HCT116 (cell line): Measurements from ENCODE around the gene HCAR1. TPM values are rescaled to one million over a fixed set of nuclear protein-coding genes. Genes with fewer than 3 reads are reported as not detected.

ENCODE experiments used
- ATAC-seq: fragments of 200-7000 bp; cut with Tn5 transposase; 2 replicates; pipeline ENCODE4 v1.9.1; 2020; ENCODE audit warnings: mild to moderate bottlenecking, moderate library complexity
- BruUV-seq: library from RNA; stranded (reverse); fragments of 400-500 nt; replicated peaks from 2 replicates; lab custom pipeline; 2021; lab: Mats Ljungman, UMichigan
- CTCF ChIA-PET: fragments of 300-600 bp; sonication (Branson Sonifier 250); formaldehyde crosslinking; loops from one replicate; lab custom pipeline; 2021; ENCODE audit warnings: antibody characterized with exemption; lab: Charles Lee
- POLR2A ChIA-PET: fragments of 300-600, 350-600 bp; sonication (Branson Sonifier 250); formaldehyde crosslinking; loops from one replicate; lab custom pipeline; 2021; ENCODE audit warnings: antibody characterized with exemption; lab: Charles Lee
- RAD21 ChIA-PET, 2 experiments: fragments of 300-600 bp; sonication (Branson Sonifier 250); formaldehyde crosslinking; loops; one replicate each; lab custom pipeline; 2023; ENCODE audit warnings: low total read pairs in 2 of 2; ENCODE audit not compliant: uncharacterized antibody in 2 of 2, unreplicated experiment in 2 of 2, low non-redundant PET in 1 of 2; lab: Charles Lee
- DNase-seq: peaks from one replicate; pipeline ENCODE4 v3.0.0-alpha.2; 2010; ENCODE audit warnings: low read depth, low spot score
- H2AFZ ChIP-seq: fragments of 200-600 bp; shearing (Covaris generic), sonication (generic); 2 replicates; pipeline ENCODE4 v1.6.1; 2017; ENCODE audit warnings: low read depth, mixed run types, mixed read lengths, antibody characterized with exemption, low read length; ENCODE audit not compliant: poor library complexity, severe bottlenecking
- H3K27ac ChIP-seq: 2 replicates; pipeline ENCODE4 v1.5.1; 2012; ENCODE audit warnings: low read depth, low read length
- H3K27me3 ChIP-seq: fragments of 200-600 bp; sonication (generic); 2 replicates; pipeline ENCODE4 v1.6.1; 2016; ENCODE audit warnings: mixed run types, low read length, mixed read lengths; ENCODE audit not compliant: insufficient read depth
- H3K36me3 ChIP-seq, 2 experiments: fragments of 200-500 bp in 1 of 2; fragments of 200-600 bp in 1 of 2; sonication (Bioruptor generic) in 1 of 2; sonication (generic) in 1 of 2; 2 replicates each; pipeline versions ENCODE4 v1.5.1 to v1.6.1; 2014 to 2016; ENCODE audit warnings: low read length in 2 of 2, inconsistent platforms in 1 of 2, mixed read lengths in 1 of 2, mixed run types in 1 of 2; ENCODE audit not compliant: insufficient read depth in 2 of 2, control insufficient read depth in 1 of 2
- H3K4me1 ChIP-seq, 2 experiments: fragments of 200-600 bp in 1 of 2; sonication (generic) in 1 of 2; 2 replicates each; pipeline versions ENCODE4 v1.5.1 to v1.6.1; 2012 to 2017; ENCODE audit warnings: low read length in 2 of 2, inconsistent platforms in 1 of 2, mild to moderate bottlenecking in 1 of 2, mixed read lengths in 1 of 2, mixed run types in 1 of 2, moderate library complexity in 1 of 2; ENCODE audit not compliant: insufficient read depth in 2 of 2, control insufficient read depth in 1 of 2
- H3K4me2 ChIP-seq: fragments of 200-600 bp; sonication (generic); 2 replicates; pipeline ENCODE4 v1.6.1; 2017; ENCODE audit warnings: mixed run types, low read length, mixed read lengths
- H3K4me3 ChIP-seq, 2 experiments: fragments of 200-600 bp in 1 of 2; sonication (generic) in 1 of 2; replicated peaks in 1 of 2; 2 replicates each; pipeline ENCODE4 v1.5.1; 2011 to 2016; ENCODE audit warnings: low read length in 2 of 2, control low read depth in 1 of 2, low read depth in 1 of 2, mild to moderate bottlenecking in 1 of 2, mixed read lengths in 1 of 2, mixed run types in 1 of 2
- H3K79me2 ChIP-seq: fragments of 200-600 bp; sonication (generic); 2 replicates; pipeline ENCODE4 v1.6.1; 2017; ENCODE audit warnings: mild to moderate bottlenecking, mixed run types, low read length, moderate library complexity, mixed read lengths; ENCODE audit not compliant: insufficient read depth
- H3K9ac ChIP-seq: fragments of 200-600 bp; sonication (generic); 2 replicates; pipeline ENCODE4 v1.6.1; 2016; ENCODE audit warnings: low read length, mixed read lengths
- H3K9me2 ChIP-seq: fragments of 200-600 bp; sonication (generic), shearing (Covaris generic); 2 replicates; pipeline ENCODE4 v1.6.1; 2017; ENCODE audit warnings: mixed run types, mild to moderate bottlenecking, moderate library complexity; ENCODE audit not compliant: insufficient read depth
- H3K9me3 ChIP-seq, 2 experiments: fragments of 200-500 bp in 1 of 2; fragments of 200-600 bp in 1 of 2; sonication (Bioruptor generic) in 1 of 2; sonication (generic) in 1 of 2; 2 replicates each; pipeline ENCODE4 v1.6.1; 2014 to 2017; ENCODE audit warnings: low read length in 2 of 2, mixed read lengths in 2 of 2, inconsistent platforms in 1 of 2, low read depth in 1 of 2, mild to moderate bottlenecking in 1 of 2, mixed run types in 1 of 2, moderate library complexity in 1 of 2; ENCODE audit not compliant: control insufficient read depth in 1 of 2, insufficient read depth in 1 of 2
- H4K20me1 ChIP-seq: fragments of 200-600 bp; sonication (generic), shearing (Covaris generic); 2 replicates; pipeline ENCODE4 v1.6.1; 2017; ENCODE audit warnings: mixed run types, mild to moderate bottlenecking, moderate library complexity; ENCODE audit not compliant: insufficient read depth
- ATF3 ChIP-seq: IDR thresholded peaks from 2 replicates; pipeline ENCODE4 v1.6.1; 2012
- CBX3 ChIP-seq: IDR thresholded peaks from 2 replicates; pipeline ENCODE4 v1.6.1; 2012; ENCODE audit warnings: low read depth
- CTCF ChIP-seq, 3 experiments: fragments of 200-600 bp in 1 of 3; sonication (generic) in 1 of 3; IDR thresholded peaks in 2 of 3; conservative IDR thresholded peaks in 1 of 3; 2 replicates each; pipeline ENCODE4 v1.5.1; 2012 to 2017; ENCODE audit warnings: low read depth in 2 of 3, low read length in 2 of 3, antibody characterized with exemption in 1 of 3, borderline replicate concordance in 1 of 3, control low read depth in 1 of 3, mild to moderate bottlenecking in 1 of 3, mixed read lengths in 1 of 3, mixed run types in 1 of 3, moderate library complexity in 1 of 3; ENCODE audit not compliant: insufficient read depth in 1 of 3
- EGR1 ChIP-seq: IDR thresholded peaks from 2 replicates; pipeline ENCODE4 v1.6.1; 2012; ENCODE audit warnings: low read depth
- ELF1 ChIP-seq: IDR thresholded peaks from 2 replicates; pipeline ENCODE4 v1.6.1; 2012; ENCODE audit warnings: low read depth, borderline replicate concordance
- EZH2 ChIP-seq: fragments of 200-600 bp; sonication (generic); IDR thresholded peaks from 2 replicates; pipeline ENCODE4 v1.6.1; 2017; ENCODE audit warnings: antibody characterized with exemption, mixed run types
- EZH2phosphoT487 ChIP-seq: fragments of 200-600 bp; IDR thresholded peaks from 2 replicates; pipeline ENCODE4 v1.6.1; 2018; ENCODE audit warnings: antibody characterized with exemption, borderline replicate concordance
- FOSL1 ChIP-seq: IDR thresholded peaks from 2 replicates; pipeline ENCODE4 v1.6.1; 2012; ENCODE audit warnings: low read depth
- POLR2A ChIP-seq: IDR thresholded peaks from 2 replicates; pipeline ENCODE4 v1.7.0; 2011; ENCODE audit warnings: borderline replicate concordance; ENCODE audit not compliant: insufficient read depth, insufficient read length; ENCODE audit errors: extremely low read depth
- RAD21 ChIP-seq: IDR thresholded peaks from 2 replicates; pipeline ENCODE4 v1.6.1; 2012; ENCODE audit warnings: low read depth, mild to moderate bottlenecking
- SIN3A ChIP-seq: IDR thresholded peaks from 2 replicates; pipeline ENCODE4 v1.6.1; 2012; ENCODE audit warnings: low read depth
- SP1 ChIP-seq: IDR thresholded peaks from 2 replicates; pipeline ENCODE4 v1.6.1; 2012; ENCODE audit warnings: low read depth
- SRF ChIP-seq: IDR thresholded peaks from 2 replicates; pipeline ENCODE4 v1.6.1; 2012; ENCODE audit warnings: low read depth
- TCF7L2 ChIP-seq: IDR thresholded peaks from 2 replicates; pipeline ENCODE4 v1.7.0; 2011; ENCODE audit warnings: borderline replicate concordance, inconsistent platforms; ENCODE audit not compliant: insufficient read depth, insufficient read length; ENCODE audit errors: extremely low read depth
- intact Hi-C: fragments of 100-400 bp; cut with micrococcal nuclease; formaldehyde crosslinking; loops from 2 replicates; pipeline ENCODE4 v1.10.0; 2022
- total RNA-seq: library from RNA; stranded (reverse); gene quantifications from one replicate; pipeline ENCODE4 v1.2.1, GENCODE V29; 2021; ENCODE audit not compliant: unreplicated experiment
- TF ChIP-seq, protein P1 (sequence below): IDR thresholded peaks from 2 replicates; pipeline ENCODE4 v1.6.1; 2012; ENCODE audit warnings: low read depth
- TF ChIP-seq, protein P2 (sequence below): IDR thresholded peaks from 2 replicates; pipeline ENCODE4 v1.6.1; 2011; ENCODE audit warnings: mild to moderate bottlenecking, low read length, moderate library complexity; ENCODE audit not compliant: insufficient replicate concordance; ENCODE audit errors: extremely low read depth
- TF ChIP-seq, protein P3 (sequence below): IDR thresholded peaks from 2 replicates; pipeline ENCODE4 v1.6.1; 2012

Gene HCAR1
- total RNA-seq, 1 experiment from 2014 or later = not detected

GRCh38 chr12:122749569-122750332, 19.1 kb upstream of the HCAR1 start:
- TF ChIP-seq, protein P1, sequence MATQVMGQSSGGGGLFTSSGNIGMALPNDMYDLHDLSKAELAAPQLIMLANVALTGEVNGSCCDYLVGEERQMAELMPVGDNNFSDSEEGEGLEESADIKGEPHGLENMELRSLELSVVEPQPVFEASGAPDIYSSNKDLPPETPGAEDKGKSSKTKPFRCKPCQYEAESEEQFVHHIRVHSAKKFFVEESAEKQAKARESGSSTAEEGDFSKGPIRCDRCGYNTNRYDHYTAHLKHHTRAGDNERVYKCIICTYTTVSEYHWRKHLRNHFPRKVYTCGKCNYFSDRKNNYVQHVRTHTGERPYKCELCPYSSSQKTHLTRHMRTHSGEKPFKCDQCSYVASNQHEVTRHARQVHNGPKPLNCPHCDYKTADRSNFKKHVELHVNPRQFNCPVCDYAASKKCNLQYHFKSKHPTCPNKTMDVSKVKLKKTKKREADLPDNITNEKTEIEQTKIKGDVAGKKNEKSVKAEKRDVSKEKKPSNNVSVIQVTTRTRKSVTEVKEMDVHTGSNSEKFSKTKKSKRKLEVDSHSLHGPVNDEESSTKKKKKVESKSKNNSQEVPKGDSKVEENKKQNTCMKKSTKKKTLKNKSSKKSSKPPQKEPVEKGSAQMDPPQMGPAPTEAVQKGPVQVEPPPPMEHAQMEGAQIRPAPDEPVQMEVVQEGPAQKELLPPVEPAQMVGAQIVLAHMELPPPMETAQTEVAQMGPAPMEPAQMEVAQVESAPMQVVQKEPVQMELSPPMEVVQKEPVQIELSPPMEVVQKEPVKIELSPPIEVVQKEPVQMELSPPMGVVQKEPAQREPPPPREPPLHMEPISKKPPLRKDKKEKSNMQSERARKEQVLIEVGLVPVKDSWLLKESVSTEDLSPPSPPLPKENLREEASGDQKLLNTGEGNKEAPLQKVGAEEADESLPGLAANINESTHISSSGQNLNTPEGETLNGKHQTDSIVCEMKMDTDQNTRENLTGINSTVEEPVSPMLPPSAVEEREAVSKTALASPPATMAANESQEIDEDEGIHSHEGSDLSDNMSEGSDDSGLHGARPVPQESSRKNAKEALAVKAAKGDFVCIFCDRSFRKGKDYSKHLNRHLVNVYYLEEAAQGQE = no peak
- TF ChIP-seq CBX3 (no peak), RAD21 (no peak), CTCF (IDR thresholded peaks at IDR 0.05 in 2 of 3, conservative IDR thresholded peaks at IDR 0.05 in 1 of 3; ENCODE audit: borderline replicate concordance in 1 of 3, insufficient read depth in 1 of 3, low read depth in 2 of 3, low read length in 2 of 3) (no peak), POLR2A (no peak), SRF (no peak), SP1 (no peak), FOSL1 (no peak), TCF7L2 (no peak), EZH2phosphoT487 (no peak), EZH2 (no peak), SIN3A (no peak), ELF1 (no peak), EGR1 (no peak), ATF3 (no peak)
- TF ChIP-seq, protein P2, sequence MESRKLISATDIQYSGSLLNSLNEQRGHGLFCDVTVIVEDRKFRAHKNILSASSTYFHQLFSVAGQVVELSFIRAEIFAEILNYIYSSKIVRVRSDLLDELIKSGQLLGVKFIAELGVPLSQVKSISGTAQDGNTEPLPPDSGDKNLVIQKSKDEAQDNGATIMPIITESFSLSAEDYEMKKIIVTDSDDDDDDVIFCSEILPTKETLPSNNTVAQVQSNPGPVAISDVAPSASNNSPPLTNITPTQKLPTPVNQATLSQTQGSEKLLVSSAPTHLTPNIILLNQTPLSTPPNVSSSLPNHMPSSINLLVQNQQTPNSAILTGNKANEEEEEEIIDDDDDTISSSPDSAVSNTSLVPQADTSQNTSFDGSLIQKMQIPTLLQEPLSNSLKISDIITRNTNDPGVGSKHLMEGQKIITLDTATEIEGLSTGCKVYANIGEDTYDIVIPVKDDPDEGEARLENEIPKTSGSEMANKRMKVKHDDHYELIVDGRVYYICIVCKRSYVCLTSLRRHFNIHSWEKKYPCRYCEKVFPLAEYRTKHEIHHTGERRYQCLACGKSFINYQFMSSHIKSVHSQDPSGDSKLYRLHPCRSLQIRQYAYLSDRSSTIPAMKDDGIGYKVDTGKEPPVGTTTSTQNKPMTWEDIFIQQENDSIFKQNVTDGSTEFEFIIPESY = no peak
- TF ChIP-seq, protein P3, sequence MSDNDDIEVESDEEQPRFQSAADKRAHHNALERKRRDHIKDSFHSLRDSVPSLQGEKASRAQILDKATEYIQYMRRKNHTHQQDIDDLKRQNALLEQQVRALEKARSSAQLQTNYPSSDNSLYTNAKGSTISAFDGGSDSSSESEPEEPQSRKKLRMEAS = no peak
- TF ChIP-seq, all 23 proteins: peak for 0
- BruUV-seq = no TSS peak
- peaks cover 5 to 14% of the 10 kb centered on the region in 2 experiments; a peak in 3 of 4 replicates for H3K4me1 ChIP-seq
- H3K36me3 ChIP-seq = peaks cover 7 to 11% of the 10 kb centered on the region in 2 experiments
- intact Hi-C loops = no loop called here
- no peaks in the 10 kb centered on the region for H4K20me1 ChIP-seq
- CTCF ChIA-PET = no interaction called here
- H3K4me2 ChIP-seq = no peak overlapping the region
- H3K27ac ChIP-seq = no peak overlapping the region
- H2AFZ ChIP-seq = no peak overlapping the region
- H3K27me3 ChIP-seq = no peaks in the 10 kb centered on the region
- no peak for ATAC-seq
- H3K4me3 ChIP-seq = no peak overlapping the region
- RAD21 ChIA-PET = no interaction called here
- no peaks in the 10 kb centered on the region for H3K9me3 ChIP-seq
- H3K79me2 ChIP-seq = peaks cover 21% of the 10 kb centered on the region
- POLR2A ChIA-PET = no interaction called here
- H3K9ac ChIP-seq = no peak overlapping the region
- DNase-seq = no peak
- no peaks in the 10 kb centered on the region for H3K9me2 ChIP-seq
